Heart left ventricle (tissue), 13 donors: Measurements from ENCODE around the gene BTBD1.
A peak's percentile ranks its signal among the peaks of the same experiment; 100 is the strongest.
"Not testable (repeated sequence)": the region's sequence is repeated elsewhere in the genome, so short reads cannot be mapped to it uniquely, and the experiment has no call there.

Experiments used
- CTCF ChIP-seq, 12 donors: fragments of 200-600 bp; sonication (generic) in 4 of 12; IDR thresholded peaks; one replicate each; pipeline versions ENCODE4 v1.5.0 to v1.8.0; 2018 to 2022; ENCODE audit warnings: antibody characterized with exemption in 12 of 12, mild to moderate bottlenecking in 5 of 12
- POLR2A ChIP-seq, 2 donors: fragments of 450-650 bp; IDR thresholded peaks; one replicate each; pipeline ENCODE4 v1.6.1; 2017; ENCODE audit warnings: antibody characterized with exemption in 2 of 2, mild to moderate bottlenecking in 2 of 2, moderate library complexity in 2 of 2
- donor health status: ischemic (EF 13 %, LVEDD 7.1; RV severe dilation, severe dysfunction).
- donor health status: DM: no; HTN: yes; CAD: no.
- donor health status: DM: no; HTN: no; CAD: no.
- donor health status: ischemic (EF 25% LVEDD 6.9; RV normal size, moderate dysfunction).
- donor health status: ischemic (EF 25% LVEDD 5.7; RV mildly dilated, moderate dysfunction).
- donor health status: ischemic (EF 35%, LVEDD 5.7; RV mildly dilated, moderate dysfunction).
- donor health status: nonischemic (EF 11% LVEDD 7.7; RV severe dilation, severe dysfunction).
- donor health status: DM: yes; HTN: yes; CAD: no.
- donor health status: PGD.
- donor health status: ischemic (EF 29% LVEDD 5.4; RV normal size, mild dysfunction).
- donor health status: nonischemic (EF 23%, LVEDD 6.1; RV moderate dilation, normal function).

DNA sequence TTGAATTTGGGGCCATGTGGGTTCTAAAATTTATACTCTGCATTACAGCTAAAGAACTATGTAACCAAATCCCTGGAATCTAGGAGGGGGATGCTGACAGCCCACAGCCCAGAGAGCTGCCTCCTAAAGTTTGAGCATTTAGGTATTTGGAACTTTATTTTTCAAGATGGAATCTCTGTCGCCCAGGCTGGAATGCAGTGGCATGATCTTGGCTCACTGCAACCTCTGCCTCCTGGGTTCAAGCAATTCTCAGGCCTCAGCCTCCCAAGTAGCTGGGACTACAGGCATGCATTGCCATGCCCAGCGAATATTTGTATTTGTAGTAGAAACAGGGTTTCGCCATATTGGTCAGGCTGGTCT lies 66.4 kb downstream of the BTBD1 start:
- peak in 2 of 12 donors; percentile 1 to 9 for TF ChIP-seq CTCF (IDR thresholded peaks at IDR 0.05)
- TF ChIP-seq POLR2A (IDR thresholded peaks at IDR 0.05): not testable (repeated sequence)
